Endodermal cell (in vitro differentiated cells): ENCODE results near the gene TARBP2. TPM values are rescaled to one million over a fixed set of nuclear protein-coding genes. Genes with fewer than 3 reads are reported as not detected.

Experiments
- DNase-seq: peaks from one replicate; pipeline ENCODE4 v3.0.0-alpha.2; 2017
- H3K27ac ChIP-seq: 2 replicates; pipeline ENCODE4 v1.5.1; 2013; ENCODE audit warnings: mild to moderate bottlenecking, low read depth, low read length, moderate library complexity
- H3K27me3 ChIP-seq: 2 replicates; pipeline ENCODE4 v1.6.1; 2013; ENCODE audit warnings: mild to moderate bottlenecking, low read length, moderate library complexity; ENCODE audit not compliant: insufficient read depth, control insufficient read depth, poor library complexity, severe bottlenecking
- H3K36me3 ChIP-seq: 2 replicates; pipeline ENCODE4 v1.7.0; 2013; ENCODE audit warnings: mild to moderate bottlenecking, low read length, moderate library complexity; ENCODE audit not compliant: control insufficient read depth, insufficient read depth
- H3K4me1 ChIP-seq: one replicate; pipeline ENCODE4 v1.7.0; 2013; ENCODE audit warnings: low read length; ENCODE audit not compliant: control insufficient read depth, insufficient read depth
- H3K4me3 ChIP-seq: 2 replicates; pipeline ENCODE4 v1.5.1; 2013; ENCODE audit warnings: mild to moderate bottlenecking, low read length, moderate library complexity
- H3K9ac ChIP-seq: 2 replicates; pipeline ENCODE4 v1.6.1; 2013; ENCODE audit warnings: mild to moderate bottlenecking, low read length, moderate library complexity; ENCODE audit not compliant: poor library complexity, severe bottlenecking; ENCODE audit errors: extremely low read depth
- H3K9me3 ChIP-seq: 2 replicates; pipeline ENCODE4 v1.6.1; 2013; ENCODE audit warnings: mild to moderate bottlenecking, low read length, moderate library complexity; ENCODE audit not compliant: control insufficient read depth
- H3K27ac Mint-ChIP-seq: 2 replicates; pipeline ENCODE4 v1.8.0; 2020; ENCODE audit warnings: mixed read lengths
- H3K27me3 Mint-ChIP-seq: 2 replicates; pipeline ENCODE4 v1.8.0; 2021; ENCODE audit warnings: mild to moderate bottlenecking, mixed read lengths; ENCODE audit not compliant: insufficient read depth
- H3K36me3 Mint-ChIP-seq: 2 replicates; pipeline ENCODE4 v1.8.0; 2020; ENCODE audit warnings: low read depth, mixed read lengths
- H3K4me1 Mint-ChIP-seq: 2 replicates; pipeline ENCODE4 v1.8.0; 2020; ENCODE audit warnings: mixed read lengths
- H3K4me3 Mint-ChIP-seq: 2 replicates; pipeline ENCODE4 v1.8.0; 2020; ENCODE audit warnings: mild to moderate bottlenecking, moderate library complexity, mixed read lengths
- H3K9me3 Mint-ChIP-seq: 2 replicates; pipeline ENCODE4 v1.8.0; 2020; ENCODE audit warnings: mild to moderate bottlenecking, mixed read lengths
- CTCF ChIP-seq: fragments of 200-600 bp; sonication (generic); conservative IDR thresholded peaks from 2 replicates; pipeline ENCODE4 v1.5.0; 2021; ENCODE audit warnings: antibody characterized with exemption, mild to moderate bottlenecking
- WGBS, 2 experiments: methylation state at CpG; one replicate each; pipeline versions ENCODE4 v1.1.5 to v1.1.7; 2013; ENCODE audit warnings: missing lambda C conversion rate in 2 of 2, mixed read lengths in 1 of 2; ENCODE audit not compliant: insufficient coverage in 1 of 2, insufficient read length in 1 of 2; 5-methylcytosine and 5-hydroxymethylcytosine counted together
- total RNA-seq, 2 donors: library from RNA; stranded (reverse); fragmentation: NEBNext Ultra II Directional in 1 of 2; extraction: Animal tissue kit (Norgen Biotek cat#: 25700) in 1 of 2; gene quantifications; 2 replicates in 1 of 2; 3 replicates in 1 of 2; pipeline ENCODE4 v1.2.1, GENCODE V29; 2021

Gene TARBP2
- total RNA-seq, 2 donors from 2014 or later = 48.4 to 60.3 TPM

- H3K27me3 ChIP-seq = no peaks in the 10 kb centered on the region
- no peaks in the 10 kb centered on the region for H3K9me3 Mint-ChIP-seq
- 88 to 92% methylated on average over 1 to 2 of the region's 2 CpGs for whole genome bisulfite sequencing, 2 experiments
- H3K9me3 ChIP-seq = no peaks in the 10 kb centered on the region
- no peak overlapping the region for H3K4me3 ChIP-seq
- peaks cover 61% of the 10 kb centered on the region for H3K36me3 Mint-ChIP-seq
- TF ChIP-seq CTCF = no peak
- no peak overlapping the region for H3K27ac ChIP-seq
- peaks cover 5% of the 10 kb centered on the region for H3K4me1 Mint-ChIP-seq
- no peak overlapping the region for H3K27ac Mint-ChIP-seq
- no peak for DNase-seq
- no peak overlapping the region for H3K9ac ChIP-seq
- peaks cover 67% of the 10 kb centered on the region for H3K36me3 ChIP-seq
- no peak overlapping the region for H3K4me3 Mint-ChIP-seq
- H3K4me1 ChIP-seq = no peaks in the 10 kb centered on the region
- no peaks in the 10 kb centered on the region for H3K27me3 Mint-ChIP-seq
Measured at GRCh38 chr12:53533471-53533870, 32.4 kb downstream of the TARBP2 start.

GRCh38 chr12:53536962-53537361, 35.9 kb downstream of the TARBP2 start:
- H3K27me3 ChIP-seq = no peaks in the 10 kb centered on the region
- no peak overlapping the region for H3K9ac ChIP-seq
- peaks cover 72% of the 10 kb centered on the region for H3K36me3 ChIP-seq
- no peak overlapping the region for H3K27ac ChIP-seq
- no peak for DNase-seq
- Mint-ChIP-seq H3K27ac (no peak overlapping the region), H3K4me1 (peaks cover 9% of the 10 kb centered on the region), H3K27me3 (no peaks in the 10 kb centered on the region), H3K9me3 (no peaks in the 10 kb centered on the region), H3K36me3 (peaks cover 55% of the 10 kb centered on the region), H3K4me3 (no peak overlapping the region)
- no peaks in the 10 kb centered on the region for H3K4me1 ChIP-seq
- no peaks in the 10 kb centered on the region for H3K9me3 ChIP-seq
- no peak for TF ChIP-seq CTCF
- WGBS, 2 experiments = 93% methylated on average over 3 of the region's 3 CpGs; no CpG with 5 or more reads in 1 of the 2 experiments
- no peak overlapping the region for H3K4me3 ChIP-seq

GRCh38 chr12:53538209-53538689, 37.2 kb downstream of the TARBP2 start:
- H3K27ac Mint-ChIP-seq = peak overlapping the region; percentile 78

More at GRCh38 chr12:53538209-53538689, 37.2 kb downstream of the TARBP2 start:
- Mint-ChIP-seq H3K9me3 (no peaks in the 10 kb centered on the region), H3K4me1 (peaks cover 9% of the 10 kb centered on the region), H3K36me3 (peaks cover 51% of the 10 kb centered on the region), H3K27me3 (no peaks in the 10 kb centered on the region), H3K4me3 (no peak overlapping the region)
- no peaks in the 10 kb centered on the region for H3K27me3 ChIP-seq
- 58 to 63% methylated on average over 1 of the region's 1 CpG for WGBS, 2 experiments
- peak; percentile 58 for DNase-seq
- peaks cover 67% of the 10 kb centered on the region for H3K36me3 ChIP-seq
- H3K4me1 ChIP-seq = no peaks in the 10 kb centered on the region
- H3K9me3 ChIP-seq = no peaks in the 10 kb centered on the region
- H3K27ac ChIP-seq = no peak overlapping the region
- no peak overlapping the region for H3K4me3 ChIP-seq
- TF ChIP-seq CTCF = no peak
- H3K9ac ChIP-seq = no peak overlapping the region
